A204.1 (cell line): ENCODE measurements around the gene ETAA1.

ENCODE experiments used
- FAIRE-seq: peaks from 2 replicates; lab custom pipeline; 2012; peaks lifted over from hg19 to GRCh38; lab: Jason Lieb, UNC

The ETAA1 gene

GRCh38 chr2:67397143-67397986, at the start of gene ETAA1:
Gene ETAA1 (plus strand): TSS chr2:67397333. CDS start chr2:67397449, 116 bp downstream.
- FAIRE-seq: peak; percentile 86

DNA sequence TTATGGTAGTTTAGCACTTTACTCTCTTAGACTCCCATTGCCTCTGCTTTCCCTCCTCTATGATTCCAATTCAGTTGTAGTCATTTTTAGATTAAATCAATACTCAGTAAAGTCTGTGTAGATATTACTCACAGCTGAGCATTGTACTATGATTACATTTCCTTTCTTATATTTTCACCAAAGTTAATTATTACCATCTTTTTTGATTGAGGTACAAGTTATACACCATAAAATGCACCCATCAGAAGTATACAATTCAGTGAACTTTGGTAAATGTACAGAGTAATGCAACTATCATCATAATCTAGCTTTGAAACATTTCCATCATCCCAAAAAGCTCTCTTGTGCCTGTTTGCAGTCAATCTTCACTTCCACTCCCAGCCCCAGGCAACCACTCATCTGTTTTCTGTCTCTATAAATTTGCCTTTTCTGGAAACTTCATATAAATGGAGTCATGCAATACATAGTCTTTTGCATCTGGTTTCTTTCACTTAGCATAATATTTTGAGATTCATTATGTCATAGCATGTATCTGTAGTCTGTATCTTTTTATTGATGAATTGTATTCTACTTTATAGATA, 30.2 kb upstream of the ETAA1 start:
- FAIRE-seq: no peak

DNA sequence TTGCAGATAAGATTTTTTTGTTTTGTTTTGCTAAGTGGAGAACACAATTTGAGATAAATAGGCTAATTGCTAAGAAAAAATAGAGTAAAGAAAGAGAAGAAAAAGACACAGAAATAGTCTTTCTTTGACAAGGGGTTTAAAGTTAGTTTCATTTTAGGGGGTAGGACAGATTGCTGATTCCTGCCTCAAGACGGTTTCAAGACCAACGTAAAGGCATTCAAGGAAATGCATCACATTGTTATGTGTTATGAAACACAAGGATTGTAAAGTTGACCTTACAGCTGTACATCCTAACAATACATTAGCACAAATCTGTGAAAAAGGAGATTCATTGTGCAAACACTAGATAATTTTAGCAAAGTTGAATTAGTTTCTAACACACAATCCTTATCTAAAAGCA, 22.7 kb upstream of the ETAA1 start:
- FAIRE-seq: no peak

GRCh38 chr2:67374949-67375348, 22.2 kb upstream of the ETAA1 start:
- FAIRE-seq: no peak

- FAIRE-seq: peak; percentile 77
These were observed 18.6 kb upstream of the ETAA1 start for GRCh38 chr2:67378555-67378954.

- FAIRE-seq: no peak
These were observed 18.1 kb upstream of the ETAA1 start for GRCh38 chr2:67379048-67379447.

GRCh38 chr2:67384123-67384822, 12.9 kb upstream of the ETAA1 start:
- FAIRE-seq: no peak

DNA sequence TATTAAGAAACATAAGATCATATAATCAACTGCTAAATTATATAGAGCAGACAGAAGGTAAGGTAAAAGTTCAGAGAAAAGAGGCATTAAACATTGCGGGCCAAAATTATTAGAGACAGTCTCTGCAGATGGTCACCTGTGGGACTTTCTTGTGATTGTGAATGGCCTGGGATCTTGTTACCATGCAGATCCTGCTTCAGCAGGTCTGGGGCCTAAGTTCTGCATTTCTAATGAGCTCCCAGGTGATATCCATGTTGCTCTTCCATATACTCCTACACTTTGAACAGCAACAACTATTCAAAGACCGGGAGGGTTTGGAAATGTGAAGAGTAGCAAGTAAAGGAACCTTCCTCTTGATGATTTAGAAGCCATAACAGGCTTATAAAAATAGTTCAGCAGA, 8.5 kb upstream of the ETAA1 start:
- FAIRE-seq: no peak

DNA sequence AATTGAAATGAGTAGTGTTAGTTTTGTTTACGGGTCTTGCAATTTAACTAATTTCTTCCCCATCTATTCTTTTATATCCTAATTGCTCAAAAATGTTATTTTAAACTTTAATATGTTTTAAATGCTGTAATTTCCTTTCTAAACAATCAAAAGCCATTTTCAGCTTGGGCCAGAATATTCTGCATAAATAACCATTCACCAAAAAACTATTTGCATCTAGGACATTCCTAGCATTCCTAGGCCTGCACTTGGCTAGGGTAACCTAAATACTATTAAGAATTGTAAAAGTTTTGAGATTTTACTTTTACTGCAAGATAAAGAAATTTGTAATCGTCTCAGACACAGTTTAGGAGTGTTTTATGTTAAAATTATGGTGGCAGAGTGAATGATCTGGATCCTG, 7.8 kb upstream of the ETAA1 start:
- FAIRE-seq: no peak

DNA sequence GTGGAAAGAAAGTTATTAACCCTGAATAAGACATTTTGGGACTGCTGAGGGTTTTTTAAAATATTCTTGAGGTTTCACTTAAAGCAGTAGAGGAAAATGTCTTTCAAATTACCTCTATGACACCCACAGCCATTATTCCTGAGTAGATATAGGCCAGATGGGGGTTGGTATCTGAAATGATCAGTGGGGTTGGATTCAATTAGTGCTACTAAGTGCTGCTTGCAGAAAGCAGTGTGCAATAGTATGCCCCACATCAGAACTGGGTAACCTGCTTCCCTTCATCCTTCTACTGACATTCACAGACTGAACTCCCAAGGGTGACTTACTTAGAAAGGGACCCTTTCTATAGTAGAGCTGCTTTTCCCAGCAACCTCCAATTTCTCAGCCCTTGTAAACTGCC, 7.3 kb upstream of the ETAA1 start:
- FAIRE-seq: no peak

DNA sequence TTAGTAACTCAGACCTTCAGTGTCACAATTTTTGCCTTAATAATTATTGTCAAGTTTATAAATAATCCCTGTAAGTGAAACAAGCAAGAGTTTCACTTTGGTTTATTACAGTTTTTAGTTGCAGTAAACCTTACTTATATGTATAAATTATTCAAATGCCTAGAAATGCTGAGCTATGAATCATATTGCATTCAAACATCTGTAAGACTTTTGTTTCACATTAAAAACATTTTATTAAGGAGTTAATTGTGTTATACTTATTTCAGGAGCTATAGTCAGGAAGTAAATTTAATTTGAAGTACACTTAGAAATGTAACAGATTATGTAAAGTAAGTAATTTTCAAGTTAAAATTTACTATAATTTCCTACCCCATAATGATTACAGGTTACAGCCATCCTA, 3.9 kb upstream of the ETAA1 start:
- no peak for FAIRE-seq

DNA sequence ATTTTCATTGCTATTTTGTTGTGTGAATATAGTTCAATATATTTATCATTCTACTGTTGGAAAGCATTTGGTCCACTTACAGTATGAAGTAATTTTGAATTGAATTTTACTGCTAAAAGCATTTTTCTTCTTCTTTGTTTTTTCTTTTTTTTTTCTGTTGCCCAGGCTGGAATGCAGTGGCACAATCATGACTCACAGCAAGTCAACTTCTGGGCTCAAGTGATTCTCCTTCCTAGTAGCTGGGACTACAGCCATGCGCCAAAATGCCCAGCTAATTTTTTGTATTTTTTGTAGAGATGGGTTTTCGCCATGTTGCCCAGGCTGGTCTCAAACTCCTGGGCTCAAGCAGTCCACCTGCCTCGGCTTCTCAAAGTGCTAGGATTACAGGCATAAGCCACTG, 2.4 kb upstream of the ETAA1 start:
- no peak for FAIRE-seq

- FAIRE-seq: no peak
These were observed 2.0 kb downstream of the ETAA1 start for GRCh38 chr2:67399144-67399543.

- peak; percentile 69 for FAIRE-seq
These were observed 2.8 kb downstream of the ETAA1 start for GRCh38 chr2:67399831-67400489.

GRCh38 chr2:67400560-67401485, 3.7 kb downstream of the ETAA1 start:
- no peak for FAIRE-seq

GRCh38 chr2:67408346-67408745, 11.2 kb downstream of the ETAA1 start:
- no peak for FAIRE-seq

GRCh38 chr2:67412424-67412823, 15.3 kb downstream of the ETAA1 start:
- FAIRE-seq: no peak

- FAIRE-seq: no peak
These were observed 17.7 kb downstream of the ETAA1 start for GRCh38 chr2:67414867-67415266.

DNA sequence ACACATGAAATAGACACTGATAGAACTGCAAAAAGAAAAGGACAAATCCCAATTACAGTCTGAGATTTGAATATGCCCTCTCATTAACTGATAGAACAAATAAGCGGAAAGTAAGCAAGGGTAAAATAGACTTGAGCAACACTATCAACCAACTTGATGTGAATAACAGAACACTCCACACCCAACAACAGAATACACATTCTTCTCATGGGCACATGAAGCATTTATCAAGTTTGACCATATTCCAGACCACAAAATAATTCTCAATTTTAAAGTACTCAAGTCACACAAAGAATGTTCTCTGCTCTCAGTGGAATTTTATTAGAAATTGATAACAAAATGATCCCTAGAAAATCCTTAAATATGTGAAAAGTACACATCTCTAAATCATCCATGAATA, 19.0 kb downstream of the ETAA1 start:
- no peak for FAIRE-seq

DNA sequence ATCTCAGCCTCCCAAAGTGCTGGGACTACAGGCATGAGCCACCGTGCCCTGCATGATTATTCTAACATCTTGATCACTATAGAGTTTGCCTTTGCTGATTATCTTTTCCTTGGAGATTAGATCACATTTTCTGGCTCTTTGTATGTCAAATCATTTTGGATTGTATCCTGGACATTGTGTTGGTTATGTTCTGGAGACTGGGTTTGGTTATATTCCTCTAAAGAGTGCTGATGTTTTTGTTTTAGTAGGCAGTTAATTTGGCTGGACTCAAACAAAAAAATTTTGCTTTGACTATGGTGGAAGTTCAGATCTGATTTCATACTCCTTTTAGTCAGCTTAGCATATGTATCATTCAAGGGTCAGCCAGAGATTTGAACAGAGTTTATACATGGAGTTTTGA, 26.4 kb downstream of the ETAA1 start:
- no peak for FAIRE-seq

DNA sequence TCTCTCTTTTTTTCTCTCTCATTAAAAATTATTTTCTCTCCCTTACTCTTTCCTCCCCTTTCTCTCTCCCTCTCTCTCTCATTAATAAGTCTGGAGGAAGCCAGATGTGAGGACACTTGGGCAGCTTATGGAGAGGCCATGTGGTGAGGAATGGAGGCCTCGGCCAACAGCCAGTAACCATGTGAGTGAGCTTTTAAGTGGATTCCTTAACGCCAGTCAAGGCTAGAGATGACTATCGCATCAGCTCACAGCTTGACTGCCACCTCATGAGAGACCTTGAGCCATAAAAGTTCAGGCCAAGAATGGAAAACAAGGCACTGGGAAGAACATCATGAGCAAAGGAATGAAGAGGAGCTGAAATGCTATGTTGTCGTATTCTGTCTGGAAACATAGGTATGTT, 39.1 kb downstream of the ETAA1 start:
- no peak for FAIRE-seq

- FAIRE-seq: no peak
These were observed 40.0 kb downstream of the ETAA1 start for GRCh38 chr2:67437114-67437513.
